ENCODE measurements around the gene STAP2.
A peak's percentile ranks its signal among the peaks of the same experiment; 100 is the strongest.

The STAP2 gene

GRCh38 chr19:4370418-4371041 is 31.9 kb upstream of the STAP2 start:
- no peak for DNase-seq (ENCODE audit: low spot score)

- no peak for DNase-seq (ENCODE audit: low spot score)
Measured at GRCh38 chr19:4369888-4370260, 31.2 kb upstream of the STAP2 start.

- no peak for DNase-seq (ENCODE audit: low spot score)
Measured at GRCh38 chr19:4369109-4369887, 30.7 kb upstream of the STAP2 start.

DNA sequence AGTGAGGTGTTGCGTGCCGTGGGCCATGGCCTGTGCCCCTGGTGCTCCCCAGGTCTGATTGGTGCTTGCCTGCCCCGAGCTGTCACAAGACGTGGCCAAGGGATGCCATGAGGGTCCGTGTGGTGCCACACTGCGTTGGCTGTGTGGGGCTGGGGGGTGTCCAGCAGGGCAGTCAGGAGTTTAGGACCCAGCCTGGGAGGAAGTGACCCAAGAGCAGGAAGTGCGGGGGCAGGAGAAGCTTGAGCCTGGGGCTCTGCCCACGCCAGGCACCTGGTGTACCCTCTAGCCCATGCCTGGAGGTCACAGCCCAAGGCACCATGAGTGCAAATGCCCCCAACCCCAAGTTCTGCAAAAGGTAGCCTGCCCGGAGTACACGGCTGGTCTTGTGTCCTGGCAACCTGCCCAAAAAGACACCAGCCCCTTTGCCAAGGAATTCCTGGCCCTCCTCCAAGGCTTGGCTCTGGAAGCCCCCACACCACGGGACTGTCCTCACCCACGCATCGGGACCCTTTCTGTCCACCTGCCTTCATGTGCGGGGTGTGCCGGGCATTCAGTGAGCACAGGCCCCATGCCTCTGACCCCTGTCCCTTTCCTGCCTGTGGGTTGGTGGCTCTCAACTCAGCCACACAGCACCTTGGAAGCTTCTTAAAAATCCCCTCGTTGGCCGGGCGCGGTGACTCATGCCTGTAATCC is 29.6 kb upstream of the STAP2 start:
- DNase-seq (ENCODE audit: low spot score), result no peak

DNA sequence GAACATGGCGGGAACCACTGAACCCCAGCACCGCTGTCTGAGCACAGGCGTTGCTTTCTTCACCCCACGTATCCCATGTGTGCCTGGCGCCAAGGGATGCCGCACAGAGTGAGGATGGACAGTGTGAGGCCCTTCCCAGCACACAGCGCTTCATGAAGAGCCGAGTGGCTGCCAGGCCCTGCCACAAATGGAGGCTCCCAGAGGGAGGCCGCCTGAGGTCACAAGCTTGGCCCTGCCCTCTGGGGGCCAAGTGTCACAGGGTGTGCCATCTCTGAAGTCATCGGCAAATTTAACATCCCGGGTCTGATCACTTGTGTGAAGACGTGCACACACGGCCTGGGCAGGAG is 29.1 kb upstream of the STAP2 start:
- no peak for DNase-seq (ENCODE audit: low spot score)

- no peak for DNase-seq (ENCODE audit: low spot score)
Measured at GRCh38 chr19:4367336-4367723, 28.7 kb upstream of the STAP2 start.

- no peak for DNase-seq (ENCODE audit: low spot score)
Measured at GRCh38 chr19:4366666-4367335, 28.2 kb upstream of the STAP2 start.

DNA sequence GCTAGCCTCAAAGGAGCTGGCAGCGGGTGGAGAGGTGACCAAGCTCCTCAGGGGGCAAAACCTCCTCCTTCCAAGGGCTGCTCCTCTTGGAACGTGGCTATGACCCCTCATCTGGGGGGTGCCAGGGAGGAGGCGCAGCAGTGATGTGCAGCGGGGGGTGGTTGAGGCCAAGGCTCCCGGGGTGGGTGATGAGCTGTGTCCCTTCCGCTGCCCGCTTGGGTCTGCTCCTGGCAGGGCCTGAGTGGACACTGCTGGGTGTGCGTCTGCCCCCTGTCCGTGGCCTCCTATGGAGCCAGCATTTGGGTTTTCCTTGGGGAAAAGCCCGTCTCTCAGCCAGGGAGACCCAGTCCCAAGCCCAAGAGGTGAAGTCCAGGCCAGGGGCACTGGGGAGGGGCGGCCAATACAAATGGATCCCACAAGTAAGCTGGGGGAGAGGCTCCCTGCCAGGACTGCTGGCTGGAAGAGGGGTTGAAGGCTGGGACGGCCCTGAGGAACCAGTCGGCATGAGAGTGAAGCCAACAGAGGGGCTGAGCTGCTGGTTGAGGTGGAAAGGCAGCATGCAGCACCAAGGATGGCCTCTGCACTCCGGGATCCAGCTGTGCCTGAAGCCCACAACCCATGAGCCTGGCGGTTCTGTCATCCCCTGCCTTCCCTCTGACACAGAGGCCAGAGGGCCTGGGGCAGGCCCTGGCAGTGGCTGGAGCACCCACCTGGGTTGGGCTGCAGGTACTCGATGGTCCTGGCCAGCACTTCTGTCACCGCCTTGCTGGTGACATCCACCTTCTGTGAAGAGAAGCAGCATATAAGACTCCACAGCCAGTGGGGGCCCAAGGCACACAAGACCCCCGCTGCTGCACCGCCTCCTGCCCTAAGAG is 27.4 kb upstream of the STAP2 start:
- no peak for DNase-seq (ENCODE audit: low spot score)

GRCh38 chr19:4365341-4365740 is 26.7 kb upstream of the STAP2 start:
- no peak for DNase-seq (ENCODE audit: low spot score)

GRCh38 chr19:4363571-4364304 is 25.1 kb upstream of the STAP2 start:
- no peak for DNase-seq (ENCODE audit: low spot score)

DNA sequence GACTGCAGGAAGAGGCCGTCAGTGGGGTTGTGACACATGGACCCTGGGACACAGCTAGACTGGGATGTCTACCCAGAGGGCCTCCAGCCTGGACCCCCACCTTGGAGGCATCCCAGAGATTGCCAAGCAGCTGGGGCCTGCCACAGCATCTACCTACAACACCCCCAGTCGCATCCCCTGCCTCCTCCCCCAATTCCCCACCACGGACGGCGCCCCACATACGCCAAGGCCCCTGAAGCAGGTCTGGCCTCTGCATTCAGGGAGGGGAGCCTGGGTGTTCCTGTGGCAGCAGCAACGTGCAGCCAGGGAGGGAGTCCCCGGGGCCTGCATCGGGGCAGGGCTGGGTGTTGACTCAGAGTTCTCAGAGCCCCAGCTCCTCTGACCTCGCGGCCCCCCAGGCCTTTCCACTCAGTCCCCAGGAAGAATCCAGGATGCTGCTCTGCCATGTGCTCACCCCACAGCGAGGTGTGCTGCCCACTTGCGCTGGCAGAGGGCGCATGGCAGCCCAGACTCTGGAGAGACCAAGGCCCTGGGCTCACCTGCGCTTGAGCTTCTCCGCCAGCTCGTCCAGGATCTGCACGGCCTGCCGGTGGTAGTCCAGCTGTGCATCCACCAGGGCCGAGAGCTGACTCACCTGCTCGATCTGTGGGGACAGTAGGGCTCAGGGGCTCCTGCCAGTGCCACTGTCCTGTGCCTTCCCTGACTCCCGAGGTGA is 24.4 kb upstream of the STAP2 start:
- DNase-seq (ENCODE audit: low spot score), result no peak

DNA sequence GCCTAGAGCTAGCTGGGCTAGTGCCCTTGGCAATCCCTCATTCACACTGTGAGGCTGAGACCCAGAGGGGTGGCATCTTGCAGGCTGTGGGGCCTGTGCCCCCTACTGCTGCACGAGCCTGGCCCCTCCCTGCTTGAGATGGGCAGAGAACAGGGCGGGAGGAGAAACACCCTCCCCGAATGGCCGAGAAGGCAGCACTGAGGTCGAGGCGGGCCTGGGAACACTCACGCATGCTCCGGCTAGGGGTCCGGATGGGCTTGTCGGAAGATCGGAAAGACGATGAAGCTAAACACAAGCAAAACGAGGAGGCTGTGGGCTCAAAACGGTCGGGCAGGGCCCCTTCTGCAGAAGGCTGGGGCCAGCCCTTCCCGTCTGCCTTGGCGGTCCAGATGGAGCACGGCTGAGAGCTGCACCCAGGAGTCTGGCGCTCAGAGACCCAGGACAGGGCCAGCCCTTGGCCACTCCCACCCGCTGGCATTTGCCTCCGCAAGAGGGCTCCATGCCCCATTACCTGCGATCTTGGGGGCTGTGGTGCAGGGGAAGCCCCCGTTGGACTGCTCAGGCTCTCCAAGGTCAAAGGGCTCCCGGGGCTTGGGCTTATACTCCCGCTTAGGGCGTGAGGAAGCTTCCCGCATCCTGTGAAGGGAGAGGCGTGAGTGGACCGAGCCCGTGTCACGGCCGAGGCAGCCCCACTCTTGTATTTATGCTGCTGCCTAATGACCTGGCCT is 23.6 kb upstream of the STAP2 start:
- DNase-seq (ENCODE audit: low spot score), result no peak

DNA sequence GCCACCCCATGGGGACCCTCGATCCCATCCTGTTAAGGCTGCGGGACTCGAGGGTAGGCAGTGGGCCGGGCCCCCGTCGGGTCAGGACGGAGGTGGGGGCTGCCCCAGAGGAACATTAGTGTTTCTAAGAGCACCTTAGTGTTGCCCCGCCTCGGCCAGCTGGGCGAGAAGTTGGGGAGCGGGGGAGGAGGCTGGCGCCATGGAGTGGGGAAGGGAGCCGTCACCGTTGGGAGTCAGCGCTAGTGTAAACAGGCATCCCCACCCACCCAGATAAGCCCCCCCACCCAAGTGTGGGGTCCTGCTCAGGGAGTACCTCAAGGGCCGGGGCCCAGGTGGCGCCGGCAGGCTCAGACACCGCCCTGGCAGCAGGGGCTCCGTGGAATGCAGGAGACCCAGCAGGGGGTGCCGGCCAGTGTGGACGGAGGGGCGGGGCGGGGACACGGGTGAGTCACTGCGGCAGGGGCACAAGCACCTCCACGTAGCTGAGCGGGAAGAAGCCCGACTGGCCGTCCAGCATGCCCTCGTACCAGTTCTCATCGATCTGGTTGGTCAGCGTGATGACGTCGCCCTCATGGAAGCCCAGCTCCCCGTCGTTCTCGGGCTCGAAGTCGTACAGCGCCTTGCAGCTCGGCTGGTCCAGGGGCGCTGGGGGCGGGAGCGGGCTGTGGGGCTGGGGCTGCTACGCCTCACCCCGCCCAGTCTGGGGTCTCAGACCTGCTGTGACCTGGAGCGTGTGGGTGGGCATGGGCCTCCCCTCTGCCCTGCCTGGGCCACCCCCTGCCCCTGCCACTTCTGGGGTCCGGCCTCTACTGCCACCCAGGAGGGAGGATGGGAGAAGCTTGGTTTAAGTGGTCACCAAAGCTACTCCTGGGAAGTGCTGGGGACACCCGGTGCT is 22.8 kb upstream of the STAP2 start:
- no peak for DNase-seq (ENCODE audit: low spot score)

- DNase-seq (ENCODE audit: low spot score), result peak; percentile 52
Measured at GRCh38 chr19:4360641-4361151, 22.1 kb upstream of the STAP2 start.

GRCh38 chr19:4360081-4360569 is 21.5 kb upstream of the STAP2 start:
- DNase-seq (ENCODE audit: low spot score), result no peak

- DNase-seq (ENCODE audit: low spot score), result no peak
Measured at GRCh38 chr19:4359627-4360000, 21.0 kb upstream of the STAP2 start.

GRCh38 chr19:4358709-4359626 is 20.3 kb upstream of the STAP2 start:
- no peak for DNase-seq (ENCODE audit: low spot score)

All from SK-N-DZ (cell line).